Mesothelial cell of epicardium (in vitro differentiated cells): Measurements from ENCODE around the gene CHRNE. TPM values are rescaled to one million over a fixed set of nuclear protein-coding genes. Genes with fewer than 3 reads are reported as not detected.
"Not testable (repeated sequence)": the region's sequence is repeated elsewhere in the genome, so short reads cannot be mapped to it uniquely, and the experiment has no call there.

Experiments
- DNase-seq, 2 experiments: peaks; one replicate each; pipeline ENCODE4 v3.0.0; 2021; ENCODE audit warnings: low spot score in 2 of 2; ENCODE audit not compliant: unreplicated experiment in 2 of 2
- H3K27ac Mint-ChIP-seq: 2 replicates; pipeline ENCODE4 v1.8.0; 2021; ENCODE audit warnings: mixed read lengths
- H3K27me3 Mint-ChIP-seq: 2 replicates; pipeline ENCODE4 v1.8.0; 2021; ENCODE audit warnings: low read depth, mixed read lengths
- H3K36me3 Mint-ChIP-seq: 2 replicates; pipeline ENCODE4 v1.8.0; 2021; ENCODE audit warnings: mixed read lengths
- H3K4me1 Mint-ChIP-seq: 2 replicates; pipeline ENCODE4 v1.8.0; 2021; ENCODE audit warnings: mixed read lengths
- H3K4me3 Mint-ChIP-seq: 2 replicates; pipeline ENCODE4 v1.8.0; 2021; ENCODE audit warnings: mild to moderate bottlenecking, moderate library complexity, mixed read lengths
- H3K9me3 Mint-ChIP-seq: 2 replicates; pipeline ENCODE4 v1.8.0; 2021; ENCODE audit warnings: mixed read lengths
- total RNA-seq: library from RNA; stranded (reverse); gene quantifications from 3 replicates; pipeline ENCODE4 v1.2.1, GENCODE V29; 2021
- TF ChIP-seq, protein P1 (sequence below): fragments of 200-600 bp; sonication (generic); IDR thresholded peaks from one replicate; pipeline ENCODE4 v1.5.0; 2021; ENCODE audit warnings: antibody characterized with exemption; ENCODE audit not compliant: unreplicated experiment

Gene CHRNE
- total RNA-seq, 1 donor from 2014 or later: 1.5 TPM

DNA sequence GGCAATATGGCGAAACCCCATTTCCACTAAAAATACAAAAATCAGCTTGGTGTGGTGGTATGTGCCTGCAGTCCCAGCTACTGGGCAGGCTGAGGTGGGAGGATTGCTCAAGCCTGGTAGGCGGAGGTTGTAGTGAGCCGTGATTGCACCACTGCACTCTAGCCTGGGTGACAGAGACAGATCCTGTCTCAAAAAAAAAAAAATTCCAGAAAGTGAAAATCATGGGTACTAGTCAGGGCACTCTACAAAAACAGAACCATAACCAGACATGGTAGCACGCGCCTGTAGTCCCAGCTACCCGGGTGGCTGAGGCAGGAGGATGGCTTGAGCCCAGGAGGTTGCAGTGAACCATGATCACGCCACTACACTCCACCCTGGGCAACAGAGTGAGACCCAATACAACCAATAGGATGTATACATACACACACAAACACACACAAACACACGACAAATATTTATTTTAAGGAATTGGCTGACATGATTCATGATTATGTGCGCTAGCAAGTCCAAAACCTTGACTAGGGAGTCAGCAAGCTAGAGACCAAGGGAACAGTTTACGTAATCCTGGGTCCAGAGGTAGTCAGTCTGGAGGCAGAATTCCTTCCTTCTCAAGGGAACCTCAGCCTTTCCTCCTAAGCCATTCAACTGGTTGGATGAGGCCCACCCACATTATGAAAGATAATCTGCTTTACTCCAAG, 17.6 kb upstream of the CHRNE start:
- H3K27ac Mint-ChIP-seq: peak overlapping the region; percentile 16
- no peaks in the 10 kb centered on the region for H3K9me3 Mint-ChIP-seq
- no peaks in the 10 kb centered on the region for H3K27me3 Mint-ChIP-seq
- no peak overlapping the region for H3K4me3 Mint-ChIP-seq
- peaks cover 11% of the 10 kb centered on the region for H3K4me1 Mint-ChIP-seq
- H3K36me3 Mint-ChIP-seq: no peaks in the 10 kb centered on the region
- no peak for DNase-seq
- TF ChIP-seq, protein P1, sequence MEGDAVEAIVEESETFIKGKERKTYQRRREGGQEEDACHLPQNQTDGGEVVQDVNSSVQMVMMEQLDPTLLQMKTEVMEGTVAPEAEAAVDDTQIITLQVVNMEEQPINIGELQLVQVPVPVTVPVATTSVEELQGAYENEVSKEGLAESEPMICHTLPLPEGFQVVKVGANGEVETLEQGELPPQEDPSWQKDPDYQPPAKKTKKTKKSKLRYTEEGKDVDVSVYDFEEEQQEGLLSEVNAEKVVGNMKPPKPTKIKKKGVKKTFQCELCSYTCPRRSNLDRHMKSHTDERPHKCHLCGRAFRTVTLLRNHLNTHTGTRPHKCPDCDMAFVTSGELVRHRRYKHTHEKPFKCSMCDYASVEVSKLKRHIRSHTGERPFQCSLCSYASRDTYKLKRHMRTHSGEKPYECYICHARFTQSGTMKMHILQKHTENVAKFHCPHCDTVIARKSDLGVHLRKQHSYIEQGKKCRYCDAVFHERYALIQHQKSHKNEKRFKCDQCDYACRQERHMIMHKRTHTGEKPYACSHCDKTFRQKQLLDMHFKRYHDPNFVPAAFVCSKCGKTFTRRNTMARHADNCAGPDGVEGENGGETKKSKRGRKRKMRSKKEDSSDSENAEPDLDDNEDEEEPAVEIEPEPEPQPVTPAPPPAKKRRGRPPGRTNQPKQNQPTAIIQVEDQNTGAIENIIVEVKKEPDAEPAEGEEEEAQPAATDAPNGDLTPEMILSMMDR: no peak

DNA sequence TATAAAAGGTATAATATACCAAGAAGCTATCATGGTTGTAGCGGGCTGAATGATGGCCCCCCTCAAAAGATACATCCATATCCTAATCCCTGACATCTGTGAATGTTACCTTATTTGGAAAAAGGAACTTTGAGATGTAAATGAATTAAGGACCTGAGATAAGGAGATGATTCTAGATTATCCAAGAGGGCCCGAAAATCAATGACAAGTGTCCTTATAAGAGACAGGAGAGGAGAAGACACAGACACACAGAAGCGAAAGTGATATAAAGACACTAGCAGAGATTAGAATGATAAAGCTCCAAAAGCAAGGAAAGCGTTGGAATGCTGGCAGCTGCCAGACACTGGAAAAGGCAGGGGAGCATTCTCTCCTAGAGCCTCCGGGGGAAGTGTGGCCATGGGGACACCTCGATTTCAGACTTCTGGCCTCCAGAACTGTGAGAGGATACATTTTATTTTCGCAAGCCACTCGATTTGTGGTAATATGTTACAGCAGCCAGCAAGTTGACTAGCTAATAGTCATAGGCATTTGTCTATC, 16.7 kb upstream of the CHRNE start:
- H3K4me3 Mint-ChIP-seq: peak overlapping the region; percentile 4
- peak overlapping the region; percentile 78 for H3K27ac Mint-ChIP-seq
- DNase-seq: no peak
- H3K9me3 Mint-ChIP-seq: no peaks in the 10 kb centered on the region
- H3K27me3 Mint-ChIP-seq: no peaks in the 10 kb centered on the region
- H3K4me1 Mint-ChIP-seq: peaks cover 11% of the 10 kb centered on the region
- no peaks in the 10 kb centered on the region for H3K36me3 Mint-ChIP-seq
- TF ChIP-seq, protein P1: no peak

DNA sequence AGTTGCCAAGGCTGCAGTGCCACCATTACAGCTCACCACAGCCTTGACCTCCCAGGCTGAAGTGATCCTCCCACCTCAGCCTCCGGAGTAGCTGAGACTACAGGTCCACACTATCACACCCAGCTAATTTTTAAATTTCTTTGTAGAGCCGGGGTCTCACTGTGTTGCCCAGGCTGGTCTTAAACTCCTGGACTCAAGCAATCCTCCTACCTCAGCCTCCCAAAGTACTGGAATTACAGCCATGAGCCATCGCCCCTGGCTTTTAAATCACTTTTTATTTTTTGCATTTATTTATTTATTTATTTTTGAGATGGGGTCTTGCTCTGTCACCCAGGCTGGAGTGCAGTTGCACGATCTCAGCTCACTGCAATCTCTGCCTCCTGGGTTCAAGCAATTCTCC, 11.7 kb upstream of the CHRNE start:
- not testable (repeated sequence) for H3K4me3 Mint-ChIP-seq, H3K9me3 Mint-ChIP-seq, H3K36me3 Mint-ChIP-seq, H3K27me3 Mint-ChIP-seq, DNase-seq, H3K27ac Mint-ChIP-seq
- H3K4me1 Mint-ChIP-seq: peaks cover 18% of the 10 kb centered on the region

DNA sequence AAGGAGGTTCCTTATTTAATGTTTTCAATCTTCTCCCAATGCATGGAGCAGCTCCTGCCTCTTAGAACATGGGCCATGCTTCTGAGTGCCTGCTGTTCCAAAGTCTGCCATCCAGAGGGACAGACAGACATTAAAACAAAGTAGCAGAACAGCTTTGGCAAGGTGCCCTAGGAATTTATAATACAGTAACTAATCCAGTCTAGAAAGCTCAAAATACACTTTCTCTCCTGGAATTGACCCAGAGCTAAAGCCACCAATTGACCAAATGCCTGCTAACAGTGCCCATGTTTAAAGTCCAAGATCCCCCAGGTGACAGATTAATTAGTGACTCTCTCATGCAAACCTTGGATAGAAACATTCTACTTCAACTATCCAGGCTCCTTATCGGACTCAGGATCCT, 11.1 kb upstream of the CHRNE start:
- peaks cover 17% of the 10 kb centered on the region for H3K4me1 Mint-ChIP-seq
- H3K9me3 Mint-ChIP-seq: no peaks in the 10 kb centered on the region
- H3K27ac Mint-ChIP-seq: peak overlapping the region; percentile 22
- TF ChIP-seq, protein P1: no peak
- no peaks in the 10 kb centered on the region for H3K27me3 Mint-ChIP-seq
- no peaks in the 10 kb centered on the region for H3K36me3 Mint-ChIP-seq
- H3K4me3 Mint-ChIP-seq: no peak overlapping the region
- no peak for DNase-seq

DNA sequence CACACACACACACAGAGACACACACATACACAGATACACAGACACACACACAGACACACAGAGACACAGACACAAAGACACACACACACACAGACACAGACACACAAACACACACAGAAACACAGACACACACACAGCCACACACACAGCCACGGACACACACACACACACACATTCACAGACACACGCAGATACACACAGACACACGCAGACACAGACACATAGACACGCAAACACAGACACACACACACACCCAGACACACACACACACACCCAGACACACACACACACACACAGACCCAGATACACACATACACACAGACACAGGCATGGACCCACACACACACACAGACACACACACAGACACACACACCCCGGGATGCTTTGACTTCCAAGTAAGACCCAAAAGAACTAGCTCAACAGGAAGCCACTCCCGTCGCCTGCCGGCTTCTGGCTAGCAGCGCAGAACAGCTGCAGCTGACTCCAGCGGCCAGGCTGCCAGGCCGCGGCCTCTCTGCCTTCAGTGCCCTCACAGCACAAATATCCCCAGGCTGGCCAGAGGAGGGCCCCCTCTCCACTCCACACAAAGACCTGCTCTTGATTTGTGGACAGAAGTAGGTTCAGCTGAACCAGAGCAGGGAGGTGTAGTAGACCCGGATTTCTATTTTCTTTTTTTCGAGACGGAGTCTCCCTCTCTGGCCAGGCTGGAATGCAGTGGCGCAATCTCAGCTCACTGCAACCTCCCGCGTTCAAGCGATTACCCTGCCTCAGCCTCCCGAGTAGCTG, 6.0 kb upstream of the CHRNE start:
- TF ChIP-seq, protein P1: peak; percentile 48
- Mint-ChIP-seq H3K36me3 (no peaks in the 10 kb centered on the region), H3K27me3 (no peaks in the 10 kb centered on the region), H3K4me3 (no peak overlapping the region), H3K4me1 (peaks cover 13% of the 10 kb centered on the region), H3K27ac (no peak overlapping the region), H3K9me3 (no peaks in the 10 kb centered on the region)
- peak in 1 of 2 experiments; percentile 73 for DNase-seq

DNA sequence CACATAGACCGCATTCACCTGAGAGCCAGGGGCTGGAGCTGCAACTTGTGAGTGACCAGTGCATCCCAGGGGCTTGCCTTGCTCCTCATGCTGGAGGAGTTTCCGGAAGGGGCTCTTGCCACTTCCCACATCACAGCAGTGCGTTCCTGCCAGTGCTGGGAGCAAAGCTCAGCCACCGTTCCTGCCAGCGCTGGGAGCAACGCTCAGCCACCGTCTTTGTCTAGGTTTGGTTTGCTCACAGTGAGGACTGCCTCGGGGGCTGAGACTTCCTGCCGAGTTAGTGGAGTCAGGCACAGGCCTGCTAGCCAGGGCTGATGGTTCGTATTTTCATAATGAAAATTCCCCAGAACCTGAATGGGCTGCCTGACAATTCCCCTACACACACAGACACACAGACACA, 5.4 kb upstream of the CHRNE start:
- no peaks in the 10 kb centered on the region for H3K9me3 Mint-ChIP-seq
- H3K4me1 Mint-ChIP-seq: peaks cover 17% of the 10 kb centered on the region
- no peaks in the 10 kb centered on the region for H3K27me3 Mint-ChIP-seq
- peaks cover 2% of the 10 kb centered on the region for H3K36me3 Mint-ChIP-seq
- H3K4me3 Mint-ChIP-seq: no peak overlapping the region
- DNase-seq: no peak
- H3K27ac Mint-ChIP-seq: no peak overlapping the region
- TF ChIP-seq, protein P1: no peak

DNA sequence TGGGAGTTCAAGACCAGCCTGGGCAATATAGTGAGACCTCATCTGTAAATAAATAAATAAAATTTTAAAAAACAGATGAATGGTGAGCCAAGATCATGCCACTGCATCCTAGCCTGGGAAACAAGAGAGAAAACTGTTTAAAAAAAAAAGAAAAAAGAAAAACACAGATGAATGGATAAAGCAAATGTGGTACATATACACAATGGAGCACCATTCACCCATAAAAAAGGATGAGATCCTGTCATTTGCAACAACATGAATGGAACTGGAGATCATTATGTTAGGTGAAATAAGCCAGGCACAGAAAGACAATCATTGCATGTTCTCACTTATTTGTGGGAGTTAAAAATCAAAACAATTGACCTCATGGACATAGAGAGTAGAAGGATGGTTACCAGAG, 3.7 kb upstream of the CHRNE start:
- H3K4me1 Mint-ChIP-seq: peaks cover 19% of the 10 kb centered on the region
- H3K36me3 Mint-ChIP-seq, H3K27ac Mint-ChIP-seq, H3K27me3 Mint-ChIP-seq, H3K4me3 Mint-ChIP-seq, H3K9me3 Mint-ChIP-seq, DNase-seq: not testable (repeated sequence)
